ENCODE measurements around the gene BEX3.

GRCh38 chrX:103414561-103414960 lies 38.2 kb downstream of the BEX3 start:
- no peak for TF ChIP-seq POLR2AphosphoS5 (IDR thresholded peaks at IDR 0.05; ENCODE audit: low read depth, low read length)
- TF ChIP-seq TAF1 (IDR thresholded peaks at IDR 0.05; ENCODE audit: low read depth, low read length): no peak
- no peak for TF ChIP-seq POLR2A (IDR thresholded peaks at IDR 0.05; ENCODE audit: low read depth, low read length)
- no peak for TF ChIP-seq POU2F2 (IDR thresholded peaks at IDR 0.05; ENCODE audit: low read depth, low read length)
- TF ChIP-seq SPI1 (IDR thresholded peaks at IDR 0.05; ENCODE audit: low read depth, low read length): no peak
- TF ChIP-seq PAX5 (IDR thresholded peaks at IDR 0.05; ENCODE audit: insufficient read depth, low read length, severe bottlenecking): no peak
